HepG2 (cell line): Measurements from ENCODE around the gene CMPK1. TPM values are rescaled to one million over a fixed set of nuclear protein-coding genes. Genes with fewer than 3 reads are reported as not detected.

Source experiments
- AHDC1 ChIP-seq: sonication (generic); formaldehyde crosslinking; IDR thresholded peaks from 2 replicates; pipeline ENCODE4 v1.5.1; 2020; ENCODE audit warnings: mild to moderate bottlenecking, missing genetic modification reagents, borderline replicate concordance
- ELF4 ChIP-seq: sonication (generic); formaldehyde crosslinking; IDR thresholded peaks from 2 replicates; pipeline ENCODE4 v1.5.0; 2020; ENCODE audit warnings: missing genetic modification reagents, mild to moderate bottlenecking, moderate library complexity, borderline replicate concordance
- GFI1 ChIP-seq: sonication (generic); formaldehyde crosslinking; IDR thresholded peaks from 2 replicates; pipeline ENCODE4 v1.5.0; 2020; ENCODE audit warnings: missing genetic modification reagents, mild to moderate bottlenecking, borderline replicate concordance
- HCFC1 ChIP-seq: fragments of 150-350 bp; IDR thresholded peaks from 2 replicates; pipeline ENCODE4 v1.6.1; 2014; ENCODE audit warnings: low read depth, low read length
- HDAC2 ChIP-seq: sonication (generic); formaldehyde crosslinking; IDR thresholded peaks from 2 replicates; pipeline ENCODE4 v1.4.0; 2020; ENCODE audit warnings: missing genetic modification reagents
- KLF11 ChIP-seq: IDR thresholded peaks from 2 replicates; pipeline ENCODE4 v1.6.1; 2016; ENCODE audit warnings: missing compliant biosample characterization
- KMT2B ChIP-seq: IDR thresholded peaks from 2 replicates; pipeline ENCODE4 v1.6.1; 2016; ENCODE audit warnings: missing genetic modification reagents, missing compliant biosample characterization
- MED1 ChIP-seq: sonication (generic); formaldehyde crosslinking; IDR thresholded peaks from 2 replicates; pipeline ENCODE4 v1.4.0; 2020; ENCODE audit warnings: missing genetic modification reagents
- MTERF4 ChIP-seq: sonication (generic); formaldehyde crosslinking; IDR thresholded peaks from 2 replicates; pipeline ENCODE4 v1.8.0; 2023; ENCODE audit warnings: mild to moderate bottlenecking, missing genetic modification reagents
- MXI1 ChIP-seq: IDR thresholded peaks from 3 replicates; pipeline ENCODE4 v1.6.1; 2012; ENCODE audit warnings: low read depth, low read length, inconsistent platforms, borderline replicate concordance
- POLR2A ChIP-seq, 2 experiments: IDR thresholded peaks; 2 replicates each; pipeline ENCODE4 v1.6.1; 2011; ENCODE audit warnings: low read depth in 2 of 2, low read length in 2 of 2, mild to moderate bottlenecking in 1 of 2, moderate library complexity in 1 of 2; ENCODE audit not compliant: insufficient read depth in 1 of 2
- RFX5 ChIP-seq: IDR thresholded peaks from 2 replicates; pipeline ENCODE4 v1.6.1; 2011; ENCODE audit warnings: low read depth, low read length, improper control_type of control experiment
- TCF7 ChIP-seq: sonication (generic); IDR thresholded peaks from 2 replicates; pipeline ENCODE4 v1.6.1; 2016; ENCODE audit warnings: antibody characterized with exemption, low read depth
- YEATS4 ChIP-seq: sonication (generic); formaldehyde crosslinking; IDR thresholded peaks from 2 replicates; pipeline ENCODE4 v1.4.0; 2020; ENCODE audit warnings: missing genetic modification reagents, borderline replicate concordance
- ZNF12 ChIP-seq: sonication (generic); formaldehyde crosslinking; IDR thresholded peaks from 2 replicates; pipeline ENCODE4 v1.5.0; 2020; ENCODE audit warnings: missing genetic modification reagents
- ZNF432 ChIP-seq: sonication (generic); formaldehyde crosslinking; IDR thresholded peaks from 2 replicates; pipeline ENCODE4 v1.5.0; 2020; ENCODE audit warnings: missing genetic modification reagents, mild to moderate bottlenecking, borderline replicate concordance
- ZNF570 ChIP-seq: sonication (generic); formaldehyde crosslinking; IDR thresholded peaks from 2 replicates; pipeline ENCODE4 v1.4.0; 2020; ENCODE audit warnings: mild to moderate bottlenecking, missing genetic modification reagents, borderline replicate concordance
- ZNF598 ChIP-seq: sonication (generic); formaldehyde crosslinking; IDR thresholded peaks from 2 replicates; pipeline ENCODE4 v1.5.1; 2020; ENCODE audit warnings: mild to moderate bottlenecking, missing genetic modification reagents, borderline replicate concordance
- ZNF792 ChIP-seq: IDR thresholded peaks from 2 replicates; pipeline ENCODE4 v1.6.1; 2016
- polyA plus RNA-seq, 8 experiments: library from polyadenylated mRNA; depleted of rRNA in 3 of 8; stranded (reverse) in 7 of 8; unstranded in 1 of 8; fragments of >200 nt; fragmentation: Illumina TruSeq in 4 of 8; extraction: Trizol in 4 of 8; gene quantifications; 2 replicates each; pipeline versions ENCODE4 v1.2.1 to v1.2.3, GENCODE V29; 2011 to 2016; ENCODE audit warnings: low read depth in 4 of 8, missing spikeins in 1 of 8, mixed read lengths in 1 of 8; ENCODE audit not compliant: insufficient read depth in 1 of 8
- total RNA-seq, 5 experiments: library from RNA; depleted of rRNA; stranded (reverse); fragments of >200 nt; fragmentation: Illumina TruSeq; extraction: Trizol; gene quantifications; 2 replicates each; pipeline ENCODE4 v1.2.3, GENCODE V29; 2016; ENCODE audit warnings: low read depth in 1 of 5
- TF ChIP-seq, protein P1 (sequence below): sonication (generic); formaldehyde crosslinking; IDR thresholded peaks from 2 replicates; pipeline ENCODE4 v1.8.0; 2022; ENCODE audit warnings: missing genetic modification reagents, mild to moderate bottlenecking, inconsistent platforms, borderline replicate concordance
- TF ChIP-seq, protein P2 (sequence below): IDR thresholded peaks from 2 replicates; pipeline ENCODE4 v1.6.1; 2016; ENCODE audit warnings: low read depth, borderline replicate concordance
- TF ChIP-seq, protein P3 (sequence below): sonication (generic); formaldehyde crosslinking; IDR thresholded peaks from 2 replicates; pipeline ENCODE4 v1.8.0; 2022; ENCODE audit warnings: low read depth, missing genetic modification reagents

CMPK1 gene
- total and polyA plus RNA-seq, 2 of the 13 experiments (the other 11 are each of a cell fraction or from before 2014, with no cell fraction given) = 38.3 to 92.0 TPM

- TF ChIP-seq, protein P1, sequence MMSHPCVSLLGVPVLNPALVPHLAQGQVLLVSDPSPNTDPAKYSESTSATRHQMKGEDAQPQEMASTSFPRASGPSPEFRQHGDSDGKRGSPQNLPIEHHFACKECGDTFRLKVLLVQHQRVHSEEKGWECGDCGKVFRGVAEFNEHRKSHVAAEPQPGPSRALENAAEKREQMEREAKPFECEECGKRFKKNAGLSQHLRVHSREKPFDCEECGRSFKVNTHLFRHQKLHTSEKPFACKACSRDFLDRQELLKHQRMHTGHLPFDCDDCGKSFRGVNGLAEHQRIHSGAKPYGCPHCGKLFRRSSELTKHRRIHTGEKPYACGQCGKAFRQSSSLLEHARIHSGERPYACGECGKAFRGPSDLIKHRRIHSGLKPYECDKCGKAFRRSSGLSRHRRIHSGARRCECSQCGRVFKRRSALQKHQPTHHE (CRISPR knock-in tag) = no peak
- peak; percentile 44; the same call in 1 of the 2 replicates for TF ChIP-seq KMT2B (CRISPR knock-in tag)
- 0 out of 2 replicates have a peak, but pooled peaks have one; percentile 7 for TF ChIP-seq KLF11 (CRISPR knock-in tag)
- no peak for TF ChIP-seq ZNF598 (CRISPR knock-in tag)
- TF ChIP-seq MTERF4 (CRISPR knock-in tag) = no peak
- no peak for TF ChIP-seq TCF7
- TF ChIP-seq MXI1 = peak; percentile 67; the same call in 1 of the 3 replicates
- no peak for TF ChIP-seq HCFC1
- no peak for TF ChIP-seq ELF4 (CRISPR knock-in tag)
- peak; percentile 65 for TF ChIP-seq MED1 (CRISPR knock-in tag)
- TF ChIP-seq RFX5 = no peak
- no peak for TF ChIP-seq AHDC1 (CRISPR knock-in tag)
- no peak for TF ChIP-seq GFI1 (CRISPR knock-in tag)
- TF ChIP-seq POLR2A (IDR thresholded peaks at IDR 0.05; ENCODE audit: insufficient read depth in 1 of 2, low read depth in 2 of 2, low read length in 2 of 2) = peak; percentile 59 to 67; a peak in 3 of 4 replicates
- peak; percentile 28; the same call in 1 of the 2 replicates for TF ChIP-seq HDAC2 (CRISPR knock-in tag)
- no peak for TF ChIP-seq ZNF12 (CRISPR knock-in tag)
- peak; percentile 50; the same call in 1 of the 2 replicates for TF ChIP-seq YEATS4 (CRISPR knock-in tag)
- no peak for TF ChIP-seq ZNF432
- TF ChIP-seq, protein P2, sequence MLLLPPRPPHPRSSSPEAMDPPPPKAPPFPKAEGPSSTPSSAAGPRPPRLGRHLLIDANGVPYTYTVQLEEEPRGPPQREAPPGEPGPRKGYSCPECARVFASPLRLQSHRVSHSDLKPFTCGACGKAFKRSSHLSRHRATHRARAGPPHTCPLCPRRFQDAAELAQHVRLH (CRISPR knock-in tag) = 0 out of 2 replicates have a peak, but pooled peaks have one; percentile 9
- TF ChIP-seq, protein P3, sequence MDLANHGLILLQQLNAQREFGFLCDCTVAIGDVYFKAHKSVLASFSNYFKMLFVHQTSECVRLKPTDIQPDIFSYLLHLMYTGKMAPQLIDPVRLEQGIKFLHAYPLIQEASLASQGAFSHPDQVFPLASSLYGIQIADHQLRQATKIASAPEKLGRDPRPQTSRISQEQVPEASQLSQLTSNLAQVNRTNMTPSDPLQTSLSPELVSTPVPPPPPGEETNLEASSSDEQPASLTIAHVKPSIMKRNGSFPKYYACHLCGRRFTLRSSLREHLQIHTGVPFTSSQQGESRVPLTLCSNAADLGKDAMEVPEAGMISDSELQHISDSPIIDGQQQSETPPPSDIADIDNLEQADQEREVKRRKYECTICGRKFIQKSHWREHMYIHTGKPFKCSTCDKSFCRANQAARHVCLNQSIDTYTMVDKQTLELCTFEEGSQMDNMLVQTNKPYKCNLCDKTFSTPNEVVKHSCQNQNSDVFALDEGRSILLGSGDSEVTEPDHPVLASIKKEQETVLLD (CRISPR knock-in tag) = peak; percentile 80; the same call in 1 of the 2 replicates
- TF ChIP-seq ZNF570 (CRISPR knock-in tag) = no peak
- no peak for TF ChIP-seq ZNF792 (CRISPR knock-in tag)
These were observed at the start of gene CMPK1 (continued) for GRCh38 chr1:47333578-47333921.
